GM18507 (cell line): ENCODE results near the gene TRABD2B.

Source experiments
- DNase-seq: peaks from one replicate; pipeline ENCODE4 v3.0.0; 2011; ENCODE audit warnings: low read depth; ENCODE audit not compliant: insufficient read length; ENCODE audit errors: extremely low spot score
- FAIRE-seq: peaks from 2 replicates; lab custom pipeline; 2011; peaks lifted over from hg19 to GRCh38; lab: Jason Lieb, UNC

The TRABD2B gene

DNA sequence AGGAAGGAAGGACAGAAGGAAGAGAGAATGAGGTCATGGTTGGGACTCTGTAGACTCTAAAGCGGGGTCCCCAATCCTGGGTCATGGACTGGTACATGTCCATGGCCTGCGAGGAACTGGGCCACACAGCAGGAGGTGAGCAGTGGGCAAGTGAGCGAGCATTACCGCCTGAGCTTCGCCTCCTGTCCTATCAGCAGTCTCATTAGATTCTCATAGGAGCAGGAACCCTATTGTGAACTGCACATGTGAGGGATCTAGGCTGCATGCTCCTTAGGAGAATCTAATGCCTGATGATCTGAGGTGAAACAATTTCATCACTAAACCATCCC lies 128.9 kb downstream of the TRABD2B start:
- no peak for DNase-seq
- no peak for FAIRE-seq

DNA sequence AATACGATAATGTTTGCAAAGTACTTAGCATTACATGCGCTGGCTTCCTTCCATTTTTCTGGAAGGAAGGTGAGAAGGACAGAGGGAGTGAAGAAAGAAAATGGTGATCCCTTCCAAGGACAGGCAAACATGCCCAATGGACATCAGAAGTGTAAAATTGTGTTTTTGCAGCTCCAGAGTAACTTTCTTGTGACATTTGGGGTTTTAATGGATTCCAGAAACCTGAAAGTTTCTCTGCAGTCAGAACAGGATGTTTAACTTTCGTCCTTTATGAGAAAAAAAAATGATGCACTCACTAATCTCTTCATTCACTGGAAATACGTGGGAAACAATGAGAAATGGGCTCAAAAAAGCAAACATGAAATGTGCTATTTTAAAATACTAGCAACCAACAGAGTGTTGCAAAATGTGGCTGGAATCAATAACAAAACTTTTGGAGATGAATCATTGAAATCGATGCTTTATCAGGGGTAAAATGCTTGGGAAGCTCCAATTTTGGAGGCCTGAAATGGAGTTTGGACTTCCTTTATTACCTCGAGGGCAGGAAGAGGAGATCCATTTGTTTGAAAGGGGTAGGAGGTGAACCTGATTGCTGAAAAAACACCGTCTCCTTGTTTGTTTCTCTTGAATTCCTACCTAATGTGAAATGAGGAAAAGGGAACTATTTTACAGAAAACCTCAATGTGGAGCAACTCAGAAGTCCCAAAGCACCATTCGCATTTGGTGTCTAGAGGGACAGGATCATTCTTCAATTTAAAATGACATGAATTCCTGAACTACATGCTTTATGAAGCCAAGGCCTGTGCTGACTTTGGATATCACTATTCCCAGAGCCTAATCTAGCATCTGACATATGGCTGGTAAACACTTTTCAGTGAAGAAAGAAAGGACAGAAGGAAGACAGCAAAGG lies 129.5 kb downstream of the TRABD2B start:
- FAIRE-seq (no peak), DNase-seq (no peak)

DNA sequence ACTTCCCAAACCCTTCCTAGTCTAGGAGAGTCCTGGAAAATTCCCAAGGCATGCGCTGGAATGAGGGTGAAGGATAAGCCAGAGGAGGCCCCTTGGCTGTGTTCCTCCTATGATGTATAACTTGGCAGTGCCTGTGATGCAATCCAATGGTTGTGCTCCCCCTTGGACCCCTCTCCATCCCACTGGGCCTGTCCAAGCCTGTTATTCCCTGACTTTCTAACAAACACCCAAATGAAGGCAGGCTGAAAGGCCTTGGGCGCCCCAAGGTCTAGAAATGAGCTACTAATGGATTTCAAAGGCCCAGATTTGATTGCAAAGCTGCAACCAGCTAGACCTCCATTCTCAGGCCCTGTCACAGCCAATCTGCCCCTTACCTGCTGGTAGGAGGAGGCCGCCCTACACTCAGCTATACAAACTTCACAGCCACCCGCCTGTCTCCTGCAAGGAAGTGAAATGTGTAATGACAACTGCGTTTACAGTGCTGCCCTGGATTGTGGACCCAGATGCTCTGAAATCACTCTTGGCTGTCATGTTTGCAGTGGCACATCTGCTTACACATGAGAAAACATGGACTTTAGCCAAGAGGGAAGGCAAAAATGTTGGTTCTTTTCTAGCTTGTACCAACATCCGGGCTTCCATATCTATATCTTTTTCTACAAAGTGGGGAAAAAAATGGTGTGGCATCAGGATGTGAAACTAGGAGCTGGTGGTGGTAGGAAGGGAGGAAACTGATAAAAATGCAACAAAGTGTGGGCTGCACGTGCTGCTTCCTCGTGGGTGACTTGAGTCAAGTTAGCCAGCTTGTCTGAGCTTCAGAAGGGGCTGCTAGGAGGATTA lies 130.4 kb downstream of the TRABD2B start:
- FAIRE-seq (no peak), DNase-seq (no peak)

DNA sequence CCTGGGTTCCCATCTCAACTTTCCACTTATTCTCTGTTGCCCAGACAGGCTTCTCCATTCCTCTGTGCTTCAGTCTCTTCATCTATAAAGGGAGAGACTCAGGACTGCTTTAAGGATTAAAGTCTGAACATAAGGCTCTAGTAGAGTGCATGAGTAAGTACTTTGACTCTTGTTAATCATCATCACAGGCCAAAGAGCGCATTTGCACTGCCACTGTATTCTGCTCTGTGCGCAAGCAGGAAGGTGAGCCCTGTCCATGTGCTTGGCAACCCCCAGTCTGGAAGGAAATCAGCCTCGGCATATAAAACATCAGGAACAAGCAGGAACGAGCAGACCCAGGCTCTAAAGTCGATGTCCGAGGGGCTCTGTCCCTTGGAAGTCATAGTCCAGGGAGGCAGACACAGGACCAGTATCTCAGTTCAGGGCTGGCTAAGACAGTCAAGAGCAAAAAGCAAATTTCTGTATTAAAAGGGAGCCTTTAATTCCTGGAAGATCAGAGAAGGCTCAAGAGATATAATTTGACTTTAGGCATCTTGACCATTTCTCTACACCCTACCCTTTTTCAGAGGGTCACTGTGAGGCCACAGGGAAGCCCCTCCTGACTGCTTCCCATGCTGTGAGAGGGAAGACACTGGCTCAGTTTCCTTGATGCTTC lies 131.2 kb downstream of the TRABD2B start:
- FAIRE-seq: no peak
- DNase-seq: no peak

DNA sequence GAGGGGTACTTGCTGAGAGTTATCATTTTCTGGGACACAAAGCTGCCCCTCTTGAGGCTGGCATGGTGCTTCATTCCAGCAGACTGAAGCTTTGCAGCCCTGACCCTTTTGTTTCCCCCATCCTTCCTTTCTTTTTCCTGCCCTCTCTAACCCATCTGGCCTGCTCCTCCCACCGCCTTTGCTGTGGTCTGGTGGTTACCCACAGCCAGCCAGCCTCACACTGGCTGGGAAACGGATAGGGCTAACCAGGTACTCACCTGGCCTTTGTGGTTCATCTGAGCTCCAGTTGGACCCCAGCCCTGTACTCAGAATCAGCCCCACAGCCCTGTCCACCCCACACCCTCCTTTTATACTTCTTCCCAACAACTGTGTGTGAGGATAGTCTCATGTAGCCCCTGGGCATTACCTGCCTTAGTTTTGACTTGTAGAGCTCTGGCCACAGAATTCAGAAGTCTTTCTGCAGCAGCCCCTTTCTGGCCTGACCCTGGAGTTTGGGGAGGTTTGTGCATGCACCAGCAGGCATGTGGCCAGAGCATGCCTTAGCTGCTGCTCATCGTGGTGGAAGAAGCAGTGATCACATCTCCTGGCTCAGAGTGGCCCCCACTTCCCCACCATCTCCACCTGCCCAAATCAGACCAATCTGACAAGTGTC lies 138.0 kb downstream of the TRABD2B start:
- FAIRE-seq (no peak), DNase-seq (no peak)

DNA sequence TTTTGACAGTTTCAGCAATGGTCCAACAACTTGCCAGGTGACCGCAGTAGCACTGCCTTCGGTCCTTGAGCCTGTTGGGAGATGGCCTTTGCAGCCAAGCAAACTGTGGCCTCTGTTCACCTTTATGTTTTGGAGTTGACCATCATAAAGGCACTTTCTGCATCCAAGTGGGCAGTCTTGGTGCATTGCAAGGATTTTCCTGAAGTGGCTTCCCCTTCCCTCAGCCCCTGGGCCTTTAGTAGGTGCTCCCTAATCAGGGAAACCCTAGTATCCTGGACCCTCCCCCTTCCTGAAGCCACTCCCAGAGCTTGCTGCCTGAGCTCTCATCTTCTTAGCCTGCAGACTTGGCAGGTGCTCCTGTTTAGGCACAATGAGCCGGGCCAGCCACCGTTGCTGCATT lies 140.2 kb downstream of the TRABD2B start:
- DNase-seq (no peak), FAIRE-seq (no peak)

DNA sequence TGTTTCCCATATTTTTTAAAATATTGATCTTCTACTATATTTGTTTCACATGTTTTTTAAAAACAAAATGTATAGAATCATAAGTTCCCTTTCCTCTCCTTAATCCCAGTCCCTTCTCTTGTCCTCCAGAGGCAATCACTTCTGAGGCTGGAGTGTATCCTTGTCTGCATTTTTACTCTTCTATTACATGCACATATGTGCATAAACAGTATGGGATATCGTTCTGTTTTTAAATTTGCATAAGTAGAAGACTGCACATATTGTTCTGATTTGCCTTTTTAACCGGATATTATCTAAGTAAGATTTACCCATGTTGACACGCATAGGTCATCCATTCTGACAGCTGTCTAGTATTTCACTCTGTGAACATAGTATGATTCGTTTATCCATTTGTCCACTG lies 142.0 kb downstream of the TRABD2B start:
- FAIRE-seq: no peak
- DNase-seq: no peak

DNA sequence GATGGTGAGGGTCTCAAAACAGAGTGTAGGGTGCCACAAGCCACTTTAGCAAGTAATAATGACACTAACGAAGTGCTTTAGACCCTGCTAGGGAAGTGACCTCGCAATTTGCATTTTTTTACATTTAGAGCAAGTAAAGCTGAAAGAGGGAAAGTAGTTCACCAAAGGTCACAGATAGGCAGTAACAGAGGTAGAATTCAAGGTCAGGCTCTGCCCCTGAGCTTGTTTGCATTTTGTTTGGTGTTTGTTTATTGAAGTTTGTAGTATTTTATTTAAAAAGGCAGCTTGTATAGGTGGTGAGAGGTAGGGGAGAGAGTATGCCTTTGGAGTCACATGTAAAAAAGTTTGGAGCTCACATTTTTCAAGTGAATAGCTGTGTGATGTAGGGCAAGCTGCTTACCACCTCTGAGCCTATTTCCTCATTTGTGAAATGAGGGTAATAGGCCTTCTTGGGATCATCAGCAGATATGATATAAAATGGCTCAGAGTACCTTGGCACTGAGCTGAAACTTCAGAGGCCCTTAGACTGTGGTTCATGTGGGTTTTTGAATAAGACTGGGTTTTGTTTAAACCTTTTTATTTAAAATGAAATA lies 142.5 kb downstream of the TRABD2B start:
- DNase-seq: no peak
- no peak for FAIRE-seq

DNA sequence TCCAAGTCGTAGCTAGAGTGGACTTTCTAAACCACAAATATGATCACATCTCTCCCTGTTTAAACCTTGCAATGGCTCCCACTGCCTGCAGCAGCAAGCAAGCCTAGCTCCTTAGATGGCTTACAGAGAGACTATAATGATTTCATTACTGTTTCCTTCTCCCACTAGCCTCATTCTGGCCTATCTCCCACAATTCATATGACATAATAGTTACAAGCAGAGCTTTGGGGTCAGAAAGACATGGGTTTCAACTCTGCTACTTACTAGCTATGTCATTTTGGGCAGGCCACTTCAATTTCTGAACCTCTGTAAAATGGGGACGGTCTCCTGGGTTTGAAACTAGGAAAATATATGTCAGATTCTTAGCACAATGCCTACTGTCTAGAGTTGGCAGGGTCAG lies 143.3 kb downstream of the TRABD2B start:
- FAIRE-seq: no peak
- DNase-seq: no peak

DNA sequence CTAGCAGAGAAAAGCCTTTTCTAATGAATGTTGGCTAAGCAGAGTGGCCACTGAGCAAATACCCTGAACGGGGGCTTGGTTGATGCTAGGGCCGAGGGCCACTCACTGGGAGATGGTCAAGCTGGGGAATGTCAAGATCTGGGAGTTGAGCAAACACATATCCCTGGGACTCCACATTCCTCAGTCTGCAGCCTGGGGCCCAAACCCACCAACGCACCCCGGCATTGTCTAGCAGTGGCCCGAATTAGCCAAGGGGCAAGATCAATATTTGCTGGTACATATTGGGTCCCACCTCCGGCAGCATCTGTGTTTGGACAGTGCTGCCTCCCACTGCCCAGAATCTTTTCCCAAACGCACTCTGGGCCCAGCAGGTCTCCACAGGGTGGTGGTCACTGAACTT lies 144.1 kb downstream of the TRABD2B start:
- DNase-seq: no peak
- no peak for FAIRE-seq

DNA sequence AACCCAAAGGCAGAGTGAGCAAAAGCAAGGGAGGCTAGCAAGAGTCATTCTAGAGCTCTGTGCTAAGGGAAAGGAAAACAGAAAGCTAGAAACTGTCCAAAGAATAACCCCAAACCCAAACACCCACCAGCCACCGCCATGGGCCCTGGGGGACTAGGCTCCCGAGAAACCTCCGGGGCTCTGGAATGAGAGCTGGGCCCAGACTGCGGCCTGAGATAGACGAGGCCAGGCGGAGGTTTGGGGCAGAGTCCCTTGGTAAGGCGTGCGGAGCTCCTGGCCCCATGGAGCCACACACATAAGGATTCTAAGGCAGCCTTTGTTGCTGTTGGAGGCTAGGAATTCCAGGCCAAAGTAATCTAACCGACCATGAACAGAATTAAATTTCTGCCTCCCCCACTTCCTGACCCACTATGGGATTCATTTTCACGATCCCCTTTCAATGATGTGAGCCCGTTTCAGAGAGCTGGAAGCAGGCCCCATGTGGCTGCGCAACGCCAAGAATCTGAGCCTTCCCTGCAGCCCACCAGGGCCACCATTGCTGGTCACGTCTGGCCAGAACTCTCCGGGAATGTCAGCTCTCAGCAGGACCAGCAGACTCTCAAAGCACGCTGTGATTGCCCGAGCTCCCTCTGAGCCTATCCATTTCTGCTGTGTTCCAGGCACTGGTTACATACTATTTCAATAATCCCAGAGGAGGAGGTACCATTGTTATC lies 145.0 kb downstream of the TRABD2B start:
- DNase-seq (no peak), FAIRE-seq (no peak)

DNA sequence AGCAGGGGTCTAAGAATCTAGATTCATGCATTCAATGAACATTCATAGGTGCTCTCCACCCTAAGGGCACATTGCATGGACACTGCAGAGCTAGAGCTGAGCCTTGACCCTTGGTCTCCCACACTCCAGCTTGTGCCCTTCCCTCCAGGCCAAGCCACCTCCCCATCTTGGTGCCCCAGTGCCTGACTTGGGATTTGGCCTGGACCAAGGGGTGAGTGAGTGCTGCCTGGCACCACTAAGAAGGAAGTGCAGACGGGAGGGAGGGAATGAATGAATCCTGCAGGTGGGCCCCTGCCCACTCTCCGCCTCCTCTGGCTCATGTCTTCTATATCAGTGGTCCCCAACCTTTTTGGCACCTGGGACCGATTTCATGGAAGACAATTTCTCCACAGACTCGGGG lies 146.7 kb downstream of the TRABD2B start:
- FAIRE-seq: no peak
- no peak for DNase-seq

DNA sequence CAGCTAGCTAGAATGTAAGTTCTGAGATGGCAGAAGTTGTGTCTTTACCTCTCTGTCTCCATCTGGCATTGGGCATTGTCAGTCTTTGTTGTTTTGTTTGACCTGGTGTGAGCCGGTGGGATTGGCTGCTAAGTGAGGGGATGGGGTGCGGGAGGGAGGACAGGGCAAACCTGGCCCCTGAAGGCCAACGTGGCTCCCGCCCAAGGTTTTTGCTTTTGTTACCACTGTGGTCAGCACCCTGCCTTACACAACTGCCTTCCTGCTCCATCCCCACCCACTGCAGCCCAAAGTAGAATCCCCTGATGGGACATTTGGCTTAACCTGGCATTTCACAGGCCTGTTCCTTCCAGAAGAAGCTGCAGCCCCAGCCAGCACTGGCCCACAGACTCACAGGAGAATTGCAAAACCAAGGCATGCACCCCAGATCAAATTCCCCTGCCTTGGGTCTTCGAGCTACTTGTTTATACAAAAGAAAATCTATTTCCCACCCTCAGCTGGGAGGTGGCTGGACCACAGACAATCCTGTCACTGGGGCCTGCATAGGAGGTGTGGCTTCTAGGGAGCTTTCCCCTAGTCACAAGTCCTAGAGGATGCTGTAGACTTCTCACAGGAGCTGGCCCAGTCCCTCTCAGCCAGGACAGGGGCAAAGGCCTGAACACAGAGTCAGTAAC lies 147.5 kb downstream of the TRABD2B start:
- DNase-seq: no peak
- no peak for FAIRE-seq

DNA sequence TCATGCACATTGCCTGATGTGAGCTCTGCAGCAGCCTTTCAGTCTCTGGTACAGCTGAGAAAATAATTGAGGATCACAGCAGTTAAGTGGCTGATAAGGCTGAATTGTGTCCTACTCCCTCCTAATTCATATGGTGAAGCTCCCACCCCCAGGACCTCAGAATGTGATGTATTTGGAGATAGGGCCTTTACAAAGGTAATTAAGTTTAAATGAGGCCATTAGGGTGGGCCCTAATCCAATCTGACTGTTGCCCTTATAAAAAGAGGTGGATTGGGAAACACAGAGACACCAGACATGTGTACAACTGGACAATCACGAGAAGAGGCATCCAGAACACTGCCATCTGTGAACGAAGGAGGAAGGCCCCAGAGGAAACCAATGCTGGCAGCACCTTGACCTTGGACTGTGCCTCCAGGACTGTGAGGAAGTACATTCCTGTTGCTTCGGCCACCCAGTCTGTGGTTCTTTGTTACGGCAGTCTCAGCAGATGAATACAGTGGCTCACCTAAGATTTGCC lies 148.1 kb downstream of the TRABD2B start:
- DNase-seq (no peak), FAIRE-seq (no peak)

DNA sequence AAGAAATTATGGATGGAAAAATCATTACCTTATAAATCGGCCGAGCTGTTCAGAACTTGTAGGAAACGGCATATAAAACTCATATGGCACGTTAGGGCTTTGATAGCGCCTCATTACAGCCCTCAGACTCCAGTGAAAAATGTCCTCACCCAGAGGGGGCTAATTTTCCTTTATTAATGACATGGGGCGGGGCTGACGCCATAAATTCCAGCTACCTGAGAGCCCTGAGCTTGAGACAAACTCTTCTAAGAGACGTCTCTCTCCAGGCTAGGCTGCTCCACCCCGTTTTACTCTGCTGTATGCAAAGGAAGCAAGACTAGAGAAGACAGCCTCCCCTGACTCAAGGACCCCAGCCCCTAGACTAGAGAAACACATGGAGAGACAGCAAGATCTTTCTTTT lies 149.4 kb downstream of the TRABD2B start:
- DNase-seq (no peak), FAIRE-seq (no peak)

DNA sequence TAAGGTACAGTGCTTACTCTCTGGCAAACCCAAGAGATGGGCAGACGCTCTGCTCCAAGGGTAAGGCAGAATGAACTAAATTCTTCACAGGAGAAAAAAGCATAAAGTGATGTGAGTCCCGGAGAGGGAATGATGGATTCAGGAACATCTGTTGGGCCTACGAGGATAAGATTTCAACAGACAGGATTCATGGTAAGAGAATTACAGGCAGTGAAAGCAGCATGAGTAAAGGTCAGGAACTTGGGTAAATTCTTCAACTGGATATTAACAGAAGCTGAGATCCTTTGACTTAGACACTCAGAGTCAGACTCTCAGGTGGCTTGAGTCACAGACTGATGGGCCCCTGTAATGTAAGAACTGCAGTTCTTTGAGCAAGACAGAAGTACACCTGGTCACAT lies 152.6 kb downstream of the TRABD2B start:
- FAIRE-seq (no peak), DNase-seq (no peak)

DNA sequence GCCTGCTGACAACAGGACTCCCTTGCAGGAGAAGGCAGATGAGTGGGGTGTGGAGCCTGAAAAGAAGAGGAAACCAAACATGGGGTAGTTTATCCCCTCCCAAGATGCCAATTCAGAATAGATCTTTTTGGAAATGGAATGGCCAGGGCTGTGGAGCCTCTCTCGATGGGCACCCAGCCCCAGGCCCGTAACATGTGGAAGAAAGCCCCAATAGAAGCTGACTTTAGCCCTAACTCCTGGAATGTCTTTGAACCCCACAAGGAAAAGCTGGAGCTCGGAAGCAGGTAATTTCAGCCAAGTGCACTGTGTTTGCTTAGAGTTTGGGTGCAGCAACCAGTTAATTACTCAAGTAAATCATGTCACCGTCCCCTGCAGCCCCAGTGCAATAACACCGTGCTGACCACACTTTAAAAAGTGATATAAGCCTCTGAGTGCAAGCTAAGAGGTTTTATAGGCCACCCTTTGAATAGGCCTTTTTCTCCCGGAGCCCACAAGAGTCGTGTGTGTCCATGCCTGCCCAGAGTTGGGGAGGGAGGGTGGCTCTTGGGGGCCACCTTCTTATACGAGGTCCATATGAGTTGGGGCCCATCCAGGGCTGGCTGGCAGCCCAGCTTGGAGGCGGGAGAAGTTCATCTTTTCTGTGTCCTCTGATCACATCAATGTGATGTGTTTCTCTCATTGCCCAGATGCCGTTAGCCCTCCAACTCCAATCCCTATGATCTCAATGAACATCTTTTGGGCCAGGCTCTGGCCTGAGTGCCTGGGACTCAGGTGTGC lies 153.2 kb downstream of the TRABD2B start:
- DNase-seq (no peak), FAIRE-seq (no peak)

DNA sequence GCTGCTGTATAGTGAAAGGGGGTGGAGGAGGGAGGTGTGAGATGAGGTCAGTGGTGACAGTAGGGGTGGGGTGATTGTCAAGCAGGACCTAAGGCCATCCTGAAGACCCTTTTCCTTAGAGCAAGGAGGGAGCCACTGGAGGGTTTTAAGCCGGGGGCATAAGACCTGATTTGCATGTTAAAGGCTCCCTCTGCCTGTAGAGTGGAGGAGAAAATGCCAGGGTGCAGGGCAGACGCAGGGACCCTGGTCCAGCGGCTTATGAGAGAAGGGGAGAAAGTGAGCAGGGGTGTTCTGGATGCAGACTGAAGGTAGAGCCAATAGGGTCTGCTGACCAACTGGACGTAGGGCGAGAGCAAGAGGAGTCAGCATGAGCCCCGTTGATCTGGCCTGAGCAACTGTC lies 154.1 kb downstream of the TRABD2B start:
- no peak for DNase-seq
- FAIRE-seq: no peak
